Lung (tissue), 12 donors: ENCODE data around the gene DYRK2. TPM values are rescaled to one million over a fixed set of nuclear protein-coding genes. Genes with fewer than 3 reads are reported as not detected.

Experiments used
- ATAC-seq: fragments of 200-7000 bp; cut with Tn5 transposase; one replicate; pipeline ENCODE4 v1.9.1; 2020; ENCODE audit warnings: moderate number of reproducible peaks; ENCODE audit not compliant: insufficient read depth, low FRiP score
- DNase-seq, 3 donors: peaks; one replicate each; pipeline ENCODE4 v3.0.0-alpha.2; 2013 to 2017
- H3K27ac ChIP-seq, 2 donors: one replicate each; pipeline ENCODE4 v1.5.1; 2013; ENCODE audit warnings: mild to moderate bottlenecking in 2 of 2, moderate library complexity in 2 of 2, control low read depth in 1 of 2, inconsistent platforms in 1 of 2, low read depth in 1 of 2, low read length in 1 of 2
- H3K27me3 ChIP-seq, 3 donors: one replicate each; pipeline ENCODE4 v1.5.1; 2013; ENCODE audit warnings: low read length in 2 of 3; ENCODE audit not compliant: control insufficient read depth in 3 of 3, insufficient read depth in 3 of 3
- H3K36me3 ChIP-seq, 4 donors: one replicate each; pipeline ENCODE4 v1.5.1; 2013; ENCODE audit warnings: low read length in 4 of 4, mild to moderate bottlenecking in 1 of 4, moderate library complexity in 1 of 4; ENCODE audit not compliant: control insufficient read depth in 4 of 4, insufficient read depth in 4 of 4
- H3K4me1 ChIP-seq, 5 donors: one replicate each; pipeline ENCODE4 v1.5.1; 2013; ENCODE audit warnings: low read length in 5 of 5, mild to moderate bottlenecking in 2 of 5, moderate library complexity in 1 of 5; ENCODE audit not compliant: control insufficient read depth in 5 of 5, insufficient read depth in 5 of 5
- H3K4me3 ChIP-seq: one replicate; pipeline ENCODE4 v1.5.1; 2013; ENCODE audit warnings: mild to moderate bottlenecking, control low read depth, moderate library complexity
- H3K9ac ChIP-seq, 2 donors: one replicate each; pipeline ENCODE4 v1.5.1; 2013; ENCODE audit warnings: low read length in 2 of 2, control low read depth in 1 of 2; ENCODE audit not compliant: insufficient read depth in 1 of 2
- H3K9me3 ChIP-seq, 4 donors: one replicate each; pipeline ENCODE4 v1.5.1; 2013; ENCODE audit warnings: low read length in 3 of 4, mild to moderate bottlenecking in 1 of 4, moderate library complexity in 1 of 4; ENCODE audit not compliant: control insufficient read depth in 4 of 4, insufficient read depth in 3 of 4
- WGBS, 2 donors: extraction: QIAGEN DNeasy Blood & Tissue Kit; methylation state at CpG; one replicate each; pipeline ENCODE4 v1.1.7; 2013; 5-methylcytosine and 5-hydroxymethylcytosine counted together
- polyA plus RNA-seq, 2 donors: library from polyadenylated mRNA; stranded (reverse); fragments of 200-250 nt; gene quantifications; one replicate each; pipeline ENCODE4 v1.2.1, GENCODE V29; 2013
- total RNA-seq, 2 donors: library from RNA; depleted of rRNA in 1 of 2; stranded (reverse); fragments of >200 nt in 1 of 2; gene quantifications; one replicate each; pipeline ENCODE4 v1.2.1, GENCODE V29; 2014 to 2021
- TF ChIP-seq, protein P1 (sequence below): IDR thresholded peaks from 2 replicates; pipeline ENCODE4 v1.5.1; 2012; ENCODE audit warnings: mild to moderate bottlenecking; ENCODE audit errors: control extremely low read depth, extremely low read depth
- donor health status: control.
- donor health status: control.
- donor health status: Bipolar disorder and iron deficiency.
- donor health status: healthy.
- donor health status: DM: yes; HTN: yes; CAD: no.

Gene DYRK2
- total and polyA plus RNA-seq, 4 donors, result 3.1 to 34.9 (median 12.7) TPM

- Histone ChIP-seq H3K36me3 (no peaks in the 10 kb centered on the region), H3K27ac (no peak overlapping the region), H3K4me3 (no peak overlapping the region), H3K9ac (no peak overlapping the region), H3K27me3 (no peaks in the 10 kb centered on the region), H3K9me3 (no peaks in the 10 kb centered on the region), H3K4me1 (peaks cover 0 to 37% (median 9%) of the 10 kb centered on the region in 5 donors)
- WGBS, 2 donors, result 87 to 92% methylated on average over 2 of the region's 2 CpGs
- ATAC-seq (no peak), DNase-seq (no peak)
- TF ChIP-seq, protein P1, sequence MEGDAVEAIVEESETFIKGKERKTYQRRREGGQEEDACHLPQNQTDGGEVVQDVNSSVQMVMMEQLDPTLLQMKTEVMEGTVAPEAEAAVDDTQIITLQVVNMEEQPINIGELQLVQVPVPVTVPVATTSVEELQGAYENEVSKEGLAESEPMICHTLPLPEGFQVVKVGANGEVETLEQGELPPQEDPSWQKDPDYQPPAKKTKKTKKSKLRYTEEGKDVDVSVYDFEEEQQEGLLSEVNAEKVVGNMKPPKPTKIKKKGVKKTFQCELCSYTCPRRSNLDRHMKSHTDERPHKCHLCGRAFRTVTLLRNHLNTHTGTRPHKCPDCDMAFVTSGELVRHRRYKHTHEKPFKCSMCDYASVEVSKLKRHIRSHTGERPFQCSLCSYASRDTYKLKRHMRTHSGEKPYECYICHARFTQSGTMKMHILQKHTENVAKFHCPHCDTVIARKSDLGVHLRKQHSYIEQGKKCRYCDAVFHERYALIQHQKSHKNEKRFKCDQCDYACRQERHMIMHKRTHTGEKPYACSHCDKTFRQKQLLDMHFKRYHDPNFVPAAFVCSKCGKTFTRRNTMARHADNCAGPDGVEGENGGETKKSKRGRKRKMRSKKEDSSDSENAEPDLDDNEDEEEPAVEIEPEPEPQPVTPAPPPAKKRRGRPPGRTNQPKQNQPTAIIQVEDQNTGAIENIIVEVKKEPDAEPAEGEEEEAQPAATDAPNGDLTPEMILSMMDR, result no peak
Observed at GRCh38 chr12:67701121-67701520, 52.6 kb downstream of the DYRK2 start.

DNA sequence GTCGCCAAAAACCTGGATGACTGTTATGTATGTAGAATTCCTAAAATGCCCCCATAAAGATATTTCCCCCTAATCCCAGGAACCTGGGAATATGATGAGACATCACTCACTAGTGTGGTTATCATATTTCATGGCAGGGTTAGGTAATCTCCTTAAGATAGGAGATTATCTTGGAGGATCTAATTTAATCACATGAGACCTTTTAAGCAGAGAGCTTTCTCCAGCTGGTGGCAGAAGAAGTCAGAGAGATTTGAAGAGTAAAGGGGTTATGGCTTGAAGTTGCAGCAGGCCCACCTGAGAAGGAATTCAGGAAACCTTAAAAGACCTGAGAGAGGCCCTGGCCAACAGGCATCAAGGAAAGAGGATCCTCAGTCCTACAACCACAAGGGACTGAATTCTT is 53.6 kb downstream of the DYRK2 start:
- Histone ChIP-seq H3K9me3 (no peaks in the 10 kb centered on the region), H3K4me1 (peaks cover 0 to 37% (median 11%) of the 10 kb centered on the region in 5 donors), H3K27ac (no peak overlapping the region), H3K27me3 (no peaks in the 10 kb centered on the region), H3K36me3 (no peaks in the 10 kb centered on the region), H3K9ac (no peak overlapping the region), H3K4me3 (no peak overlapping the region)
- TF ChIP-seq, protein P1, result no peak
- 100% methylated on average over 1 of the region's 1 CpG for WGBS, 2 donors
- ATAC-seq (no peak), DNase-seq (no peak)

- TF ChIP-seq, protein P1, result no peak
- ATAC-seq (no peak), DNase-seq (no peak)
- 92 to 94% methylated on average over 4 of the region's 4 CpGs for WGBS, 2 donors
- H3K27ac ChIP-seq, result no peak overlapping the region
- H3K4me1 ChIP-seq, result peaks cover 0 to 23% (median 6%) of the 10 kb centered on the region in 5 donors
- no peak overlapping the region for H3K4me3 ChIP-seq
- no peaks in the 10 kb centered on the region for H3K36me3 ChIP-seq
- no peaks in the 10 kb centered on the region for H3K27me3 ChIP-seq
- H3K9me3 ChIP-seq, result no peaks in the 10 kb centered on the region
- H3K9ac ChIP-seq, result no peak overlapping the region
Observed at GRCh38 chr12:67704071-67704470, 55.5 kb downstream of the DYRK2 start.
